GM23338 (cell line): ENCODE measurements around the gene LRP1B. TPM values are rescaled to one million over a fixed set of nuclear protein-coding genes. Genes with fewer than 3 reads are reported as not detected.

Experiments
- ATAC-seq: fragments of 200-7000 bp; cut with Tn5 transposase; 3 replicates; pipeline ENCODE4 v1.9.1; 2020
- DNase-seq: peaks from one replicate; pipeline ENCODE4 v3.0.0-alpha.2; 2015; ENCODE audit warnings: low spot score
- H2AFZ ChIP-seq: fragments of 200-600 bp; sonication (generic); 2 replicates; pipeline ENCODE4 v1.8.0; 2016; ENCODE audit warnings: antibody characterized with exemption, mild to moderate bottlenecking, moderate library complexity
- H3F3A ChIP-seq: fragments of 200-600 bp; sonication (generic); replicated peaks from 2 replicates; pipeline ENCODE4 v1.8.0; 2017; ENCODE audit warnings: antibody characterized with exemption, mixed run types, low read depth
- H3K27ac ChIP-seq: fragments of 200-600 bp; sonication (generic); 2 replicates; pipeline ENCODE4 v1.6.1; 2016; ENCODE audit warnings: low read depth
- H3K27me3 ChIP-seq: fragments of 200-600 bp; sonication (generic); 2 replicates; pipeline ENCODE4 v1.8.0; 2016; ENCODE audit warnings: mild to moderate bottlenecking, mixed run types, moderate library complexity; ENCODE audit not compliant: insufficient read depth
- H3K36me3 ChIP-seq: fragments of 200-600 bp; sonication (generic); 2 replicates; pipeline ENCODE4 v1.8.0; 2016; ENCODE audit warnings: mild to moderate bottlenecking; ENCODE audit not compliant: insufficient read depth
- H3K4me1 ChIP-seq: fragments of 200-600 bp; sonication (generic); 2 replicates; pipeline ENCODE4 v1.8.0; 2016; ENCODE audit warnings: mild to moderate bottlenecking, moderate library complexity; ENCODE audit not compliant: insufficient read depth
- H3K4me2 ChIP-seq: fragments of 200-600 bp; sonication (generic); 2 replicates; pipeline ENCODE4 v1.7.1; 2017; ENCODE audit warnings: mixed run types
- H3K4me3 ChIP-seq: fragments of 200-600 bp; sonication (generic); 2 replicates; pipeline ENCODE4 v1.6.1; 2016; ENCODE audit warnings: mixed run types
- H3K79me2 ChIP-seq: fragments of 200-600 bp; sonication (generic); replicated peaks from 2 replicates; pipeline ENCODE4 v1.8.0; 2017; ENCODE audit warnings: mild to moderate bottlenecking; ENCODE audit not compliant: insufficient read depth
- H3K9me2 ChIP-seq: fragments of 200-600 bp; sonication (generic); 2 replicates; pipeline ENCODE4 v1.8.0; 2017; ENCODE audit not compliant: insufficient read depth
- H4K20me1 ChIP-seq: fragments of 200-600 bp; sonication (generic); replicated peaks from 2 replicates; pipeline ENCODE4 v1.8.0; 2017; ENCODE audit warnings: mild to moderate bottlenecking; ENCODE audit not compliant: insufficient read depth
- H3K27ac Mint-ChIP-seq: 2 replicates; pipeline ENCODE4 v1.8.0; 2020; ENCODE audit warnings: inconsistent platforms, mild to moderate bottlenecking, moderate library complexity, mixed read lengths
- H3K27me3 Mint-ChIP-seq: 3 replicates; pipeline ENCODE4 v1.8.0; 2022; ENCODE audit warnings: low read depth, mild to moderate bottlenecking, moderate library complexity, mixed read lengths, inconsistent platforms; ENCODE audit not compliant: insufficient read depth, poor library complexity
- H3K36me3 Mint-ChIP-seq: 3 replicates; pipeline ENCODE4 v1.8.0; 2021; ENCODE audit warnings: low read depth, mild to moderate bottlenecking, inconsistent platforms, moderate library complexity, mixed read lengths
- H3K4me1 Mint-ChIP-seq: 3 replicates; pipeline ENCODE4 v1.8.0; 2020; ENCODE audit warnings: mild to moderate bottlenecking, inconsistent platforms, mixed read lengths
- H3K4me3 Mint-ChIP-seq: 3 replicates; pipeline ENCODE4 v1.8.0; 2021; ENCODE audit warnings: moderate library complexity, mild to moderate bottlenecking, inconsistent platforms, mixed read lengths
- H3K9me3 Mint-ChIP-seq: 3 replicates; pipeline ENCODE4 v1.8.0; 2020; ENCODE audit warnings: moderate library complexity, mild to moderate bottlenecking, inconsistent platforms, mixed read lengths
- CREB1 ChIP-seq: fragments of 250-450 bp; sonication (Bioruptor Pico); IDR thresholded peaks from 2 replicates; pipeline ENCODE4 v1.5.0; 2020; ENCODE audit warnings: low read depth, mild to moderate bottlenecking, moderate library complexity
- CTCF ChIP-seq, 2 experiments: fragments of 200-600 bp in 1 of 2; sonication (generic) in 1 of 2; conservative IDR thresholded peaks; 2 replicates each; pipeline versions ENCODE4 v1.5.1 to v1.6.1; 2016 to 2017; ENCODE audit warnings: antibody characterized with exemption in 2 of 2, low read depth in 2 of 2, mild to moderate bottlenecking in 2 of 2, moderate library complexity in 1 of 2
- EZH2 ChIP-seq: fragments of 200-600 bp; sonication (generic); IDR thresholded peaks from one replicate; pipeline ENCODE4 v1.8.0; 2017; ENCODE audit warnings: antibody characterized with exemption, mild to moderate bottlenecking, low read depth; ENCODE audit not compliant: unreplicated experiment
- EZH2phosphoT487 ChIP-seq: fragments of 200-600 bp; sonication (generic); IDR thresholded peaks from one replicate; pipeline ENCODE4 v1.8.1; 2018; ENCODE audit warnings: antibody characterized with exemption; ENCODE audit not compliant: unreplicated experiment
- NANOG ChIP-seq: IDR thresholded peaks from 2 replicates; pipeline ENCODE4 v1.6.1; 2016; ENCODE audit warnings: antibody characterized with exemption, borderline replicate concordance
- POLR2AphosphoS5 ChIP-seq: IDR thresholded peaks from 2 replicates; pipeline ENCODE4 v1.6.1; 2016; ENCODE audit warnings: antibody characterized with exemption, low read depth
- REST ChIP-seq: IDR thresholded peaks from one replicate; pipeline ENCODE4 v1.6.1; 2018; ENCODE audit warnings: antibody characterized with exemption; ENCODE audit not compliant: unreplicated experiment
- STAT1 ChIP-seq: IDR thresholded peaks from one replicate; pipeline ENCODE4 v1.6.1; 2016; ENCODE audit warnings: antibody characterized with exemption; ENCODE audit not compliant: unreplicated experiment
- ZNF114 ChIP-seq: fragments of 250-450 bp; sonication (Bioruptor Pico); IDR thresholded peaks from 2 replicates; pipeline ENCODE4 v1.5.0; 2020; ENCODE audit warnings: mild to moderate bottlenecking, moderate library complexity
- ZNF331 ChIP-seq: fragments of 250-450 bp; sonication (Bioruptor Pico); IDR thresholded peaks from 2 replicates; pipeline ENCODE4 v1.5.0; 2020; ENCODE audit warnings: low read depth, mild to moderate bottlenecking, moderate library complexity
- ZNF462 ChIP-seq: fragments of 250-450 bp; sonication (Bioruptor Pico); IDR thresholded peaks from 2 replicates; pipeline ENCODE4 v1.5.0; 2020; ENCODE audit warnings: mild to moderate bottlenecking, moderate library complexity
- polyA plus RNA-seq: library from polyadenylated mRNA; unstranded; fragments of >200 nt; fragmentation: Nextera tagmentation; extraction: Ambion mirVana; gene quantifications from 2 replicates; pipeline ENCODE4 v1.2.1, GENCODE V29; 2016
- total RNA-seq: library from RNA; depleted of rRNA; stranded (reverse); fragments of >200 nt; shearing (Covaris generic); gene quantifications from 2 replicates; pipeline ENCODE4 v1.2.3, GENCODE V29; 2014

Gene LRP1B
- total and polyA plus RNA-seq, 2 experiments from 2014 or later, result 0.15 to 0.97 TPM

- DNase-seq (no peak), ATAC-seq (peak; percentile 50)
- Histone ChIP-seq H4K20me1 (no peaks in the 10 kb centered on the region), H3F3A (no peaks in the 10 kb centered on the region), H3K27ac (no peak overlapping the region), H2AFZ (peak overlapping the region; percentile 76; the same call in 1 of the 2 replicates), H3K4me2 (no peak overlapping the region), H3K27me3 (no peaks in the 10 kb centered on the region), H3K4me1 (peaks cover 7% of the 10 kb centered on the region), H3K79me2 (no peaks in the 10 kb centered on the region), H3K36me3 (no peaks in the 10 kb centered on the region), H3K4me3 (no peak overlapping the region), H3K9me2 (0 out of 2 replicates have a peak, but pooled peaks cover 11% of the 10 kb centered on the region)
- no peak overlapping the region for H3K27ac Mint-ChIP-seq
- TF ChIP-seq ZNF331 (no peak), REST (no peak), CTCF (conservative IDR thresholded peaks at IDR 0.05; ENCODE audit: low read depth in 2 of 2) (no peak), POLR2AphosphoS5 (no peak), NANOG (no peak), ZNF114 (CRISPR knock-in tag) (no peak), EZH2phosphoT487 (no peak), STAT1 (no peak), CREB1 (CRISPR knock-in tag) (no peak), ZNF462 (no peak), EZH2 (no peak)
- H3K27me3 Mint-ChIP-seq, result no peaks in the 10 kb centered on the region
- no peaks in the 10 kb centered on the region for H3K36me3 Mint-ChIP-seq
- H3K9me3 Mint-ChIP-seq, result no peaks in the 10 kb centered on the region
- peaks cover 18% of the 10 kb centered on the region for H3K4me1 Mint-ChIP-seq
- H3K4me3 Mint-ChIP-seq, result no peak overlapping the region
These were observed 401.9 kb downstream of the LRP1B start for GRCh38 chr2:141728886-141729285.
